HepG2 (cell line): ENCODE data around the gene SMYD2.

Source experiments
- CREM ChIP-seq, 2 experiments: sonication (generic) in 1 of 2; formaldehyde crosslinking in 1 of 2; IDR thresholded peaks; 2 replicates each; pipeline versions ENCODE4 v1.4.0 to v1.6.1; 2016 to 2020; ENCODE audit warnings: antibody characterized with exemption in 1 of 2, mild to moderate bottlenecking in 1 of 2, missing genetic modification reagents in 1 of 2
- CTCF ChIP-seq: sonication (generic); formaldehyde crosslinking; IDR thresholded peaks from 2 replicates; pipeline ENCODE4 v1.5.0; 2020; ENCODE audit warnings: mild to moderate bottlenecking, missing genetic modification reagents, moderate library complexity
- EED ChIP-seq: sonication (generic); formaldehyde crosslinking; IDR thresholded peaks from 2 replicates; pipeline ENCODE4 v1.5.0; 2020; ENCODE audit warnings: mild to moderate bottlenecking, missing genetic modification reagents
- POLR2A ChIP-seq, 2 experiments: IDR thresholded peaks; 2 replicates each; pipeline ENCODE4 v1.6.1; 2011; ENCODE audit warnings: low read depth in 2 of 2, low read length in 2 of 2, mild to moderate bottlenecking in 1 of 2, moderate library complexity in 1 of 2; ENCODE audit not compliant: insufficient read depth in 1 of 2
- RAD21 ChIP-seq: fragments of 450-650 bp; formaldehyde crosslinking; IDR thresholded peaks from 2 replicates; pipeline ENCODE4 v1.5.0; 2020; ENCODE audit warnings: mild to moderate bottlenecking
- TCF7L2 ChIP-seq: IDR thresholded peaks from 2 replicates; pipeline ENCODE4 v1.6.1; 2011; ENCODE audit warnings: mild to moderate bottlenecking, low read depth, low read length, moderate library complexity
- YY1 ChIP-seq: IDR thresholded peaks from 2 replicates; pipeline ENCODE4 v1.6.1; 2011; ENCODE audit warnings: low read length, low read depth, moderate library complexity, mild to moderate bottlenecking; ENCODE audit not compliant: insufficient read depth, insufficient replicate concordance
- ZBTB3 ChIP-seq: sonication (generic); formaldehyde crosslinking; IDR thresholded peaks from 2 replicates; pipeline ENCODE4 v1.4.0; 2020; ENCODE audit warnings: low read depth, mild to moderate bottlenecking, moderate library complexity, missing genetic modification reagents, borderline replicate concordance
- ZNF232 ChIP-seq: sonication (generic); formaldehyde crosslinking; IDR thresholded peaks from 2 replicates; pipeline ENCODE4 v1.4.0; 2020; ENCODE audit warnings: missing genetic modification reagents, borderline replicate concordance
- TF ChIP-seq, protein P1 (sequence below): IDR thresholded peaks from 2 replicates; pipeline ENCODE4 v1.6.1; 2016; ENCODE audit warnings: mild to moderate bottlenecking
- TF ChIP-seq, protein P2 (sequence below): sonication (generic); formaldehyde crosslinking; IDR thresholded peaks from 2 replicates; pipeline ENCODE4 v1.4.0; 2020; ENCODE audit warnings: missing genetic modification reagents

DNA sequence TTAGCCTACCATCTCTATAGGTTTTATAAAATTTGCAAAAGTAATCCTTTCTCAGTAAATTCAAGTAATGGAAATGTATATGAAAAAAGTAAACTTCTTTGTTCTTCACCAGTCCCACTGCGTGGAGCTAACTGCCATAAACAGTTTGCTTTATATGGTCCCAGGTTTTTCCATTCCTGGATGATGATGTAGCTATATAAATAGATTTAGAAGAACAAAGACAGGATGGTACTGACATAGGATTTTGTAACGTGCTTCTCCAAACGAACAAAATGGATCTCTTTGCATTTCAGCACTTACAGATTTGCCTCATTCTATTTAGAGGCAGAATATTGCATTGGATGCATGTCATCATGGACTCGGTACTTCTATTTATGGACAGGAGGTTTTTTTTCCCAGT lies 57.3 kb downstream of the SMYD2 start:
- TF ChIP-seq TCF7L2, result no peak
- no peak for TF ChIP-seq CREM (IDR thresholded peaks at IDR 0.05)
- no peak for TF ChIP-seq CREM (CRISPR knock-in tag; IDR thresholded peaks at IDR 0.05)
- no peak for TF ChIP-seq ZNF232 (CRISPR knock-in tag)
- TF ChIP-seq CTCF (CRISPR knock-in tag), result no peak
- TF ChIP-seq RAD21 (CRISPR knock-in tag), result no peak
- TF ChIP-seq, protein P1, sequence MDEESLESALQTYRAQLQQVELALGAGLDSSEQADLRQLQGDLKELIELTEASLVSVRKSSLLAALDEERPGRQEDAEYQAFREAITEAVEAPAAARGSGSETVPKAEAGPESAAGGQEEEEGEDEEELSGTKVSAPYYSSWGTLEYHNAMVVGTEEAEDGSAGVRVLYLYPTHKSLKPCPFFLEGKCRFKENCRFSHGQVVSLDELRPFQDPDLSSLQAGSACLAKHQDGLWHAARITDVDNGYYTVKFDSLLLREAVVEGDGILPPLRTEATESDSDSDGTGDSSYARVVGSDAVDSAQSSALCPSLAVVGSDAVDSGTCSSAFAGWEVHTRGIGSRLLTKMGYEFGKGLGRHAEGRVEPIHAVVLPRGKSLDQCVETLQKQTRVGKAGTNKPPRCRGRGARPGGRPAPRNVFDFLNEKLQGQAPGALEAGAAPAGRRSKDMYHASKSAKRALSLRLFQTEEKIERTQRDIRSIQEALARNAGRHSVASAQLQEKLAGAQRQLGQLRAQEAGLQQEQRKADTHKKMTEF (CRISPR knock-in tag), result no peak
- TF ChIP-seq, protein P2, sequence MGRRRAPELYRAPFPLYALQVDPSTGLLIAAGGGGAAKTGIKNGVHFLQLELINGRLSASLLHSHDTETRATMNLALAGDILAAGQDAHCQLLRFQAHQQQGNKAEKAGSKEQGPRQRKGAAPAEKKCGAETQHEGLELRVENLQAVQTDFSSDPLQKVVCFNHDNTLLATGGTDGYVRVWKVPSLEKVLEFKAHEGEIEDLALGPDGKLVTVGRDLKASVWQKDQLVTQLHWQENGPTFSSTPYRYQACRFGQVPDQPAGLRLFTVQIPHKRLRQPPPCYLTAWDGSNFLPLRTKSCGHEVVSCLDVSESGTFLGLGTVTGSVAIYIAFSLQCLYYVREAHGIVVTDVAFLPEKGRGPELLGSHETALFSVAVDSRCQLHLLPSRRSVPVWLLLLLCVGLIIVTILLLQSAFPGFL (CRISPR knock-in tag), result no peak
- TF ChIP-seq ZBTB3 (CRISPR knock-in tag), result no peak
- no peak for TF ChIP-seq YY1
- no peak for TF ChIP-seq EED (CRISPR knock-in tag)
- no peak for TF ChIP-seq POLR2A (IDR thresholded peaks at IDR 0.05; ENCODE audit: insufficient read depth in 1 of 2, low read depth in 2 of 2, low read length in 2 of 2)
